Measurements from ENCODE around the gene STAT3.
"Not testable (repeated sequence)": the region's sequence is repeated elsewhere in the genome, so short reads cannot be mapped to it uniquely, and the experiment has no call there.

The STAT3 gene

GRCh38 chr17:42345396-42346073, 42.7 kb downstream of the STAT3 start:
- no peak for DNase-seq

GRCh38 chr17:42342242-42343008, 45.8 kb downstream of the STAT3 start:
- DNase-seq = peak; percentile 62 to 65

DNA sequence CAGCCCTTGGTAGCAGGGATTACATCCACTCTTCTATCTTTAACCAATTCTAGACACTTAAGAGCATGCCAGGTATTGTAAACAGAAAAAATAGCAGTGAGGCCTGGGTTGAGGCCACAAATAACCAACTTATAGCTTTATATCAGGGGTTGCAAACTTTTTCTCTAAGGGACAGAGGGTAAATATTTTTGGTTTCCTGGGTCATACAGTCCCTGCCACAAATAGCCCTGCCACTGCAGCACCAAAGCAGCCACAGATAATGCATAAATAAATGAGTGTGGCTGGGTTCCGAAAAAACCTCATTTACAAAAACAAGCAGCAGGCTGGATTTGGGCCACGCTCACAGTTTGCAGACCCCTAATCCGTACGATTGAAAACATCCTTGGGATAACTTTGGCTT, 46.7 kb downstream of the STAT3 start:
- no peak for DNase-seq

GRCh38 chr17:42340691-42341127, 47.5 kb downstream of the STAT3 start:
- DNase-seq = no peak

- no peak for DNase-seq
These were observed 49.0 kb downstream of the STAT3 start for GRCh38 chr17:42339221-42339620.

GRCh38 chr17:42338427-42338985, 49.7 kb downstream of the STAT3 start:
- no peak for DNase-seq

- DNase-seq = no peak
These were observed 50.8 kb downstream of the STAT3 start for GRCh38 chr17:42337442-42337841.

DNA sequence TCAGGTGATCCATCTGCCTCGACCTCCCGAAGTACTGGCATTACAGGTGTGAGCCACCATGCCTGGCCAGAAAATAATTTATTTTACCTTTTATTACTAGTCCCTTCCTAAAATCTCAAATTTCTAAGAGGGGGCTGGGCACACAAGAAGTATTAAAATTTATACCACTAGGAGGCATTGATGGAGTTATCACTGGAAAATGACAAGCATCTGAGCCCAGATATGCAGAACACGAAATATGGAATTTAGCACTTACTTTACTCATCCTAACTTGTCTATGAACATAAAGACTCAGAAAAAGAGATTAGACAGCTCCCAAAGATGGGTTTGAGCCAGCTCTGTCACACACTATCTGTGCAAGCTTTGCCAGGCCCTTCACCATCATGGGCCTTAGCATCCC, 53.6 kb downstream of the STAT3 start:
- DNase-seq = peak; percentile 20 to 24

DNA sequence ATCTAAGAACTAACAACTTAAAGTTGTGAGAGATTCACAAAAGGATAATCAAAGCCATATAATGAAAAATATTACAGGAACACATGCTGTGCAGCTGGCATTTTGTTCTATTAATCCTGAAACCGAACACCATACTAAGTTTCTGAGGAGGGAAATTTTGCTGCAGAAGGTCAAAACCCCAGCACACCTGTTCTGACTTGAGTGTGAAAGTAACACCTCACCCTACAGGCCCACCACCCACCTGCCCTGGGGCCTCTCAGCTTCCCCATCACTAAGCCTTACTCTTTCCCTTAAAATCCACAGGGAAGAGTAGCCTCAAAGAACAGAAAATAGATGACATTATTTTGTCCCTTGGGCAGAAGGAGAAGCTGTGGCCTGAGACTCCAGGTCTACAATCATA, 55.2 kb downstream of the STAT3 start:
- no peak for DNase-seq

DNA sequence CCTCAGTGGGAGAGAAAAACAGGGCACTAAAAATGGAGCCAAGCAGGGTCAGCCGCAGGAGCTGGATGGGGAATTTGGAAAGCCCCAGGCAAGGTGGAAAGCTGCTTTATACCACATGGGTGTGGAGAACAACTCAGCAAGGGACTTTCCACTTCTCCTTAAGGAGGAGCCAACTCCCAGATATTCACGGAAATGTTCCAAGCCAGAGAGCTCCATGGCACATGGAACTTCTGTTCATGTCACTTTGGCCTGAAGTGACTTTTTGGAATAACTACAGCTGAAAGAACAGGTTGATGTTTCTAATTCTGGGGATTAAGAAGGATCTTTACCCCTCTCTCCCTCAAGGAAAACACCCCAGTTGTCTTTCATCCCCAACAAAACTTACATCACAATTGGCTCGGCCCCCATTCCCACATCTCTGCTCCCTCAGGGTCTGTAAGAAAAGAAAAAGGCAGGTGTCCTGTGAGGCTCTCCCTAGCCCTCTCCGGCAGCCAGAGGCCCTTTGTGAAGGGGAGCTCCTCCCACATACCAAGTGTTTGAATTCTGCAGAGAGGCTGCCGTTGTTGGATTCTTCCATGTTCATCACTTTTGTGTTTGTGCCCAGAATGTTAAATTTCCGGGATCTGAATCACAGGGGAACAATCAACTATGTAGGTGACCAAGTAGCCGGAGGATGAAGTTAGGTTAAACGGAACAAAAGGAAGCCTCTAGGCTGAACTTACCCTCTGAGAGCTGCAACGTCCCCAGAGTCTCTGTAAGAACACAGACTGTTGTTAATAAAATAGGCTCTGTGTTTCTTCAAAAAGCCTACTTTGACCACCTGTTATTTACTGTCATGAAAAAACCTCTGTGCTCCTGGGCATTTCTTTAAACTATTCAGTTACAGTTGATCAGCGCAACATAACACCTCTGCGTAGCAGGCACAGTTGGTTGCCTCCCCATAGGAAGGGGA, 58.9 kb downstream of the STAT3 start:
- DNase-seq = no peak

- DNase-seq = no peak
These were observed 63.2 kb downstream of the STAT3 start for GRCh38 chr17:42325026-42325425.

GRCh38 chr17:42323268-42323773, 64.9 kb downstream of the STAT3 start:
- no peak for DNase-seq

DNA sequence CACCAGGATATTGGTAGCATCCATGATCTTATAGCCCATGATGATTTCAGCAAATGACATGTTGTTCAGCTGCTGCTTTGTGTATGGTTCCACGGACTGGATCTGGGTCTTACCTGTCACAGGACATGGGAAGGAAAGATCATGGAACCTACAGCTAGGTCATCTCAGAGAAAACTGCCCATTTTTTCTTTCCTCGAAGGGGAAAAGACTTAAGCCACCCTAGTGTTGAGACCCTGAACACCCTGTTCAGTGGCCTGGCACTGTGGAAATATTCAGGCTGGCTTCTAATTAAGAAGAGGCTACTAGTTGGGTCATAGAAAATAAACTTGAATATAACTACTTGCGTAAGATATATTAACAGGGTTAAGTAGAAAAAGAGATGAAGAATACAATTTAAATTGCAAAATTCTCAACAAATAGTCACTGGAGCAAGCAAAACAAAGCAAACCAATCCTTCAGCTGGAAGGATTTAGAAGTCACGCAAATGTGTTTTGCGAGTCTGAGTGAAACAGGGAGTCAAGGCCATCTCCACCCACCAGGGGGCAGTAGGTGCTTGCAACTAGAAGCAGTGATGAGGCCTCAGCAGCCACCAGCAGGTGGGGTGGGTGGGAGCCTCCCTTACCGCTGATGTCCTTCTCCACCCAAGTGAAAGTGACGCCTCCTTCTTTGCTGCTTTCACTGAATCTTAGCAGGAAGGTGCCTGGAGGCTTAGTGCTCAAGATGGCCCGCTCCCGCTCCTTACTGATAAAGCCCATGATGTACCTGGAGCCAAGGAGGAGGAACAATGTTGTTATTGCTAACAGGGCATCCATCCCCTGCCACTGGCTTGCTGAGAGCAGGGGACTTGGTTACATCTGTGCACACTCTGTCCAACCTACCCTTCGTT, 65.6 kb downstream of the STAT3 start:
- DNase-seq = peak; percentile 91 to 94

DNA sequence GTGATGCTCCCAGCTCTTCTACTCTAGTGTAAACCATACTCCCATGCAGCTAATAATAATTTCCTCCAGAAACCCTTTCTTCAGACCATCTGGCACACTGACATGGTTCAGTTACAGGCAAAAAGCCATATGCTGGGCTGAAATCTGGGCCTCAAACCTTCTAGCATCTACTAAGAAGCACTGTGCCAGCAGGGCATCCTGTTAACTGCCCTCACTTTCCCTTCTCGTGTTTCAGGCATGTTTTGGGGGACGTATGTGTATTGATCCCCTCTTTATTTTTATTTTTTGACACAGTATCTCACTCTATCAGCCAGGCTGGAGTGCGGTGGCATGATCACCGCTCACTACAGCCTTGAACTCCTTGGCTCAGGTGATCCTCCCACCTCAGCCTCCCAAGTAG, 66.7 kb downstream of the STAT3 start:
- no peak for DNase-seq

GRCh38 chr17:42317967-42318366, 70.3 kb downstream of the STAT3 start:
- not testable (repeated sequence) for DNase-seq

DNA sequence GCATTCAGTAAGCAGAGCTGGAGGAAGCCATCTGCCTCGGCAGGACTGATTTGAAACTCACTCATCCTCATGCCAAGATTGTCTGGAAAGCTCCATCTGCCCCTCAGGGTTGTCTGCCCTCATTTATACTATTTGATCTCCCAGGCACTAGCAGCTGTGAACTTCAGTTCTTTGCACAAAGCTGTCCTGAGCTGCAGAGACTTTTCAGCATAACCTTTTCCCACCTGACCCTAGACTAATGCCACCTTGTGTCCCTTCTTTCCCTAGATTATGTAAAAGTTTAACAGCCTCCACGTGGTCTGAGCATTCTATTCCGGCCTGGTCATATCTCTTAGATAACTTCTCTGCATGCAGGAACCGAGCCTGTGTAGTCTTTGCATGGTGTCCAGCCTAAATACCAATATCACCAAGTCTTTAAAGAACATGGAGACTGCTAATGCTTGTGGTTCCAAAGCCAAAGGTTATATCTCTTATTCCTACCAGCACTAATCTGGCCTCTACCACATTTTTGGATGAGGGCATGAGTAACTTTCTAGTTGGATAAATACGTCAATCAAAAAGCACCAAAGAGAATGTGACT, 70.9 kb downstream of the STAT3 start:
- DNase-seq = no peak

DNA sequence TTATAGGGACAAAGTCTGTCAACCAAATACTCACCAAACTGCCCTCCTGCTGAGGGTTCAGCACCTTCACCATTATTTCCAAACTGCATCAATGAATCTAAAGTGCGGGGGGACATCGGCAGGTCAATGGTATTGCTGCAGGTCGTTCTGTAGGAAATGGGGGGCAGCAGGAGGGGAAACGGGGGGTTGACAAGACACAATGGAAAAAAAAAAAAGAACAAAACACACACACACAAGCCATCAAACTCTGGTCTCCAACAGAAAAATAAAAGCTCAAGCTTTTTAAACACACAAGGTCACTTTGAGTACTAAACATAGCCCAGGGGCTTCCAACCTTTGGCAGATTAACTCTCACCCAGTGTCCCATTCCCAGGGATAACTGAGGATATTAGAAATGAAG, 71.5 kb downstream of the STAT3 start:
- no peak for DNase-seq

GRCh38 chr17:42315402-42316156, 72.7 kb downstream of the STAT3 start:
- DNase-seq = peak in 1 of 2 experiments; percentile 16

DNA sequence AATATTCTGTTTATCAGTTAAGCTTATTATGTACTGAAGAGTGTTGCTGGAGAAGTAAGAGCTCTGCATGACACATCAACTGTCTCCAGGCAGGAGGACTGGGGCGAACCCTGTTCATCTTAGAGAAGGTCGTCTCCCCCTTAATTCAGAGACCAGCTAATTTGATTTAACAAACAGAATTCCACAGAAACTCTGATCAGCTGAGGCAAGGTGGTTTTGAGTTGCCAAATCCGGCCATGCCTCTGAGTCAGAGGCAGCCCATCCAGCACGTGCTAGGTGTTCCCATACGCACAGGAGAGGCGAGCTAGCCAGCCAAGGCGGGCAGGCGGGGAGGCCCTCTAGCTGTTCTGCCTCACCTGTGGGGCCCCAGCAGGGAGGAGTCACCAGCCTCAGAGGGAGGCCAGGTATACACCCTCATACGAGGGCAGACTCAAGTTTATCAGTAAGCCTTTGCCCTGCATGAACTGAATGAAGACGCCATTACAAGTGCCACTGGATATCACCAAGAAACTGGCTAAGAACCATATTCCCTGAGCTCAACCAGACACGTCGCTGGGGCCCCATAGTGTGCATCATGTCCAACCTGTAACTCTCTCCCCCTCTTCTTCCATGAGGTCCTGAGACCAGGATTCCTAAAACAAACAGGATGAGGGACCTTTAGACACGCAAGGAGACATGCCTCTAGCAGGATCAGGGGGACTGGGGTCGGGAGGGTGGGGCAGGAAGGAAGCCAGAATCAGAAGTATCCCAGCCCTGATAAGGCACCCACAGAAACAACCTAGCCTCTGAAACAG, 74.3 kb downstream of the STAT3 start:
- no peak for DNase-seq

DNA sequence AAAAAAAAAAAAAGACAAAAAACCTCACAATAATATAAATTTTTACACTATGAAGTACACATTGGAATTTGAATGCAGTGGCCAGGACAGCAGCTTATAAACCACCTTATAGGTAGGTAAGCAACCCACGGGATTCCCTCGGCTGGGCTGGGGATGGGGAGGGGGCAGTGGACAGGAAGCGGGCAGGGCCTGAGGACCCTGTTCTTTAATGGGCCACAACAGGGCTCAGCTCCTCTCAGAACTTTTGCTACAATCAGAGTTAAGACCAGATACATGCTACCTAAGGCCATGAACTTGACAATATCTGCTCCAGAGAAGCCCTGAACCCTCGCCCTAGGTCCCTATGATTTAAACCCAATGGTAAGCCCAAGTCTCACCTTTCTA, 74.9 kb downstream of the STAT3 start:
- DNase-seq = no peak

Data from Kasumi-1 (cell line).